PC-9 (cell line): ENCODE data around the gene ADRA1B. TPM values are rescaled to one million over a fixed set of nuclear protein-coding genes. Genes with fewer than 3 reads are reported as not detected.

Experiments used
- BruUV-seq: library from RNA; stranded (reverse); fragments of 400-500 nt; replicated peaks from 2 replicates; lab custom pipeline; 2021; lab: Mats Ljungman, UMichigan
- CTCF ChIA-PET: fragments of 300-600 bp; sonication (Branson Sonifier 250); formaldehyde crosslinking; loops from one replicate; lab custom pipeline; 2022; ENCODE audit warnings: antibody characterized with exemption; lab: Charles Lee
- POLR2A ChIA-PET: fragments of 300-600 bp; sonication (Branson Sonifier 250); formaldehyde crosslinking; loops from one replicate; lab custom pipeline; 2022; ENCODE audit warnings: antibody characterized with exemption; ENCODE audit not compliant: unreplicated experiment; lab: Charles Lee
- DNase-seq, 2 experiments: peaks; one replicate each; pipeline versions ENCODE4 v3.0.0 to v3.0.0-alpha.2; 2015 to 2022; ENCODE audit warnings: mixed read lengths in 1 of 2
- H2AFZ ChIP-seq: fragments of 200-600 bp; sonication (generic); 2 replicates; pipeline ENCODE4 v1.8.1; 2017; ENCODE audit warnings: antibody characterized with exemption
- H3F3A ChIP-seq: fragments of 200-600 bp; sonication (generic); 2 replicates; pipeline ENCODE4 v1.8.1; 2017; ENCODE audit warnings: antibody characterized with exemption, mild to moderate bottlenecking, low read depth; ENCODE audit not compliant: insufficient read depth
- H3K27ac ChIP-seq: fragments of 200-600 bp; sonication (generic); 2 replicates; pipeline ENCODE4 v1.6.1; 2016; ENCODE audit warnings: mixed run types
- H3K27me3 ChIP-seq: fragments of 200-600 bp; sonication (generic); 2 replicates; pipeline ENCODE4 v1.6.1; 2016; ENCODE audit warnings: low read depth, mixed run types; ENCODE audit not compliant: insufficient read depth
- H3K36me3 ChIP-seq: fragments of 200-600 bp; sonication (generic); 2 replicates; pipeline ENCODE4 v1.6.1; 2016; ENCODE audit warnings: low read depth, mixed run types
- H3K4me1 ChIP-seq: fragments of 200-600 bp; sonication (generic); replicated peaks from 2 replicates; pipeline ENCODE4 v1.6.1; 2016; ENCODE audit warnings: mixed run types; ENCODE audit not compliant: insufficient read depth
- H3K4me2 ChIP-seq: fragments of 200-600 bp; sonication (generic); 2 replicates; pipeline ENCODE4 v1.6.1; 2017; ENCODE audit warnings: mixed run types
- H3K4me3 ChIP-seq: fragments of 200-600 bp; sonication (generic); 2 replicates; pipeline ENCODE4 v1.6.1; 2016; ENCODE audit warnings: mixed run types
- H3K79me2 ChIP-seq: fragments of 200-600 bp; sonication (generic); 2 replicates; pipeline ENCODE4 v1.6.1; 2017; ENCODE audit warnings: low read depth, mixed run types
- H3K9me2 ChIP-seq: fragments of 200-600 bp; sonication (generic); 2 replicates; pipeline ENCODE4 v1.8.1; 2017; ENCODE audit warnings: mild to moderate bottlenecking; ENCODE audit not compliant: insufficient read depth
- H3K9me3 ChIP-seq: fragments of 200-600 bp; sonication (generic); 2 replicates; pipeline ENCODE4 v1.8.1; 2016; ENCODE audit warnings: low read depth; ENCODE audit not compliant: insufficient read depth
- H4K20me1 ChIP-seq: fragments of 200-600 bp; sonication (generic); 2 replicates; pipeline ENCODE4 v1.8.1; 2017; ENCODE audit not compliant: insufficient read depth
- CTCF ChIP-seq: fragments of 200-600 bp; sonication (generic); conservative IDR thresholded peaks from 2 replicates; pipeline ENCODE4 v1.6.1; 2017; ENCODE audit warnings: mixed run types, antibody characterized with exemption, mild to moderate bottlenecking, moderate library complexity
- EZH2 ChIP-seq: fragments of 200-600 bp; sonication (generic); IDR thresholded peaks from 2 replicates; pipeline ENCODE4 v1.8.0; 2017; ENCODE audit warnings: antibody characterized with exemption, low read depth
- intact Hi-C: fragments of 100-400 bp; cut with micrococcal nuclease; formaldehyde crosslinking; loops from one replicate; pipeline ENCODE4 v1.10.0; 2022; ENCODE audit not compliant: unreplicated experiment
- total RNA-seq: library from RNA; stranded (reverse); gene quantifications from 2 replicates; pipeline ENCODE4 v1.2.3, GENCODE V29; 2021

Gene ADRA1B
- total RNA-seq, 1 experiment from 2014 or later = 4.6 TPM

GRCh38 chr5:159877016-159877415 lies 39.3 kb upstream of the ADRA1B start:
- no peak overlapping the region for H3K4me3 ChIP-seq
- BruUV-seq = no TSS peak
- peaks cover 8% of the 10 kb centered on the region; the same call in 1 of the 2 replicates for H3F3A ChIP-seq
- no peaks in the 10 kb centered on the region for H4K20me1 ChIP-seq
- H3K4me2 ChIP-seq = no peak overlapping the region
- peaks cover 36% of the 10 kb centered on the region for H3K4me1 ChIP-seq
- H3K27ac ChIP-seq = no peak overlapping the region
- H3K9me3 ChIP-seq = no peaks in the 10 kb centered on the region
- H2AFZ ChIP-seq = no peak overlapping the region
- H3K79me2 ChIP-seq = no peaks in the 10 kb centered on the region
- ChIA-PET CTCF (no interaction called here), POLR2A (no interaction called here)
- no peak for TF ChIP-seq CTCF
- TF ChIP-seq EZH2 = no peak
- no peaks in the 10 kb centered on the region for H3K27me3 ChIP-seq
- H3K9me2 ChIP-seq = no peaks in the 10 kb centered on the region
- no peaks in the 10 kb centered on the region for H3K36me3 ChIP-seq
- intact Hi-C loops = no loop called here
- DNase-seq = no peak

GRCh38 chr5:159877894-159878448 lies 38.3 kb upstream of the ADRA1B start:
- no peak overlapping the region for H3K4me3 ChIP-seq
- no TSS peak for BruUV-seq
- no peaks in the 10 kb centered on the region for H3K36me3 ChIP-seq
- H3K9me2 ChIP-seq = no peaks in the 10 kb centered on the region
- no peak for DNase-seq
- H3F3A ChIP-seq = peaks cover 8% of the 10 kb centered on the region; the same call in 1 of the 2 replicates
- TF ChIP-seq CTCF (no peak), EZH2 (no peak)
- no peaks in the 10 kb centered on the region for H3K27me3 ChIP-seq
- peaks cover 36% of the 10 kb centered on the region for H3K4me1 ChIP-seq
- H3K27ac ChIP-seq = no peak overlapping the region
- H4K20me1 ChIP-seq = no peaks in the 10 kb centered on the region
- ChIA-PET POLR2A (no interaction called here), CTCF (no interaction called here)
- H2AFZ ChIP-seq = peak overlapping the region; percentile 68
- intact Hi-C loops = loop anchor here (2.0 kb wide), 3 partner anchors 27 to 51 kb away; no protein-coding TSS in a partner anchor
- no peaks in the 10 kb centered on the region for H3K9me3 ChIP-seq
- no peak overlapping the region for H3K4me2 ChIP-seq
- no peaks in the 10 kb centered on the region for H3K79me2 ChIP-seq

- peak; percentile 59 to 74 for DNase-seq
- Histone ChIP-seq H3K9me3 (0 out of 2 replicates have a peak, but pooled peaks cover 3% of the 10 kb centered on the region), H4K20me1 (no peaks in the 10 kb centered on the region), H3F3A (peaks cover 6% of the 10 kb centered on the region; the same call in 1 of the 2 replicates), H3K4me1 (peaks cover 29% of the 10 kb centered on the region), H3K4me3 (no peak overlapping the region), H3K36me3 (no peaks in the 10 kb centered on the region), H3K79me2 (no peaks in the 10 kb centered on the region), H3K27ac (peak overlapping the region; percentile 22; the same call in 1 of the 2 replicates), H3K4me2 (peak overlapping the region; percentile 21), H3K9me2 (no peaks in the 10 kb centered on the region), H3K27me3 (no peaks in the 10 kb centered on the region), H2AFZ (no peak overlapping the region)
- ChIA-PET POLR2A (interaction anchor here (0.6 kb wide), 1 partner anchor 63 kb away, joined by 6 read pairs; no protein-coding TSS in a partner anchor), CTCF (interaction anchor here (0.5 kb wide), 1 partner anchor 417 kb away, joined by 6 read pairs; no protein-coding TSS in a partner anchor)
- TF ChIP-seq EZH2 (no peak), CTCF (no peak)
- intact Hi-C loops = loop anchor here (2.0 kb wide), 3 partner anchors 26 to 52 kb away; no protein-coding TSS in a partner anchor
- no TSS peak for BruUV-seq
Observed at GRCh38 chr5:159878988-159879471, 37.3 kb upstream of the ADRA1B start.
